Measurements from ENCODE around the gene FSTL4.

GRCh38 chr5:133512896-133513295, 99.4 kb downstream of the FSTL4 start:
- no peak for TF ChIP-seq POLR2A (IDR thresholded peaks at IDR 0.05)
- no peak for TF ChIP-seq CTCF (IDR thresholded peaks at IDR 0.05)
- TF ChIP-seq POLR2AphosphoS5 (IDR thresholded peaks at IDR 0.05): no peak
